Measurements from ENCODE around the gene VANGL2.

Gene VANGL2

GRCh38 chr1:160429125-160429561 lies 28.8 kb downstream of the VANGL2 start:
- DNase-seq, result no peak

- no peak for DNase-seq
Measured at GRCh38 chr1:160429702-160430535, 29.6 kb downstream of the VANGL2 start.

- DNase-seq, result no peak
Measured at GRCh38 chr1:160431006-160431405, 30.6 kb downstream of the VANGL2 start.

- DNase-seq, result no peak
Measured at GRCh38 chr1:160431571-160431970, 31.2 kb downstream of the VANGL2 start.

- DNase-seq, result no peak
Measured at GRCh38 chr1:160432371-160432786, 32.0 kb downstream of the VANGL2 start.

GRCh38 chr1:160436966-160437365 lies 36.6 kb downstream of the VANGL2 start:
- no peak for DNase-seq

GRCh38 chr1:160437432-160438316 lies 37.3 kb downstream of the VANGL2 start:
- no peak for DNase-seq

- DNase-seq, result no peak
Measured at GRCh38 chr1:160438317-160438918, 38.1 kb downstream of the VANGL2 start.

- no peak for DNase-seq
Measured at GRCh38 chr1:160438935-160439334, 38.6 kb downstream of the VANGL2 start.

- no peak for DNase-seq
Measured at GRCh38 chr1:160439718-160440117, 39.4 kb downstream of the VANGL2 start.

- no peak for DNase-seq
Measured at GRCh38 chr1:160446945-160447600, 46.7 kb downstream of the VANGL2 start.

- DNase-seq, result no peak
Measured at GRCh38 chr1:160449494-160449893, 49.1 kb downstream of the VANGL2 start.

- DNase-seq, result no peak
Measured at GRCh38 chr1:160451119-160451858, 50.9 kb downstream of the VANGL2 start.

GRCh38 chr1:160451859-160452232 lies 51.5 kb downstream of the VANGL2 start:
- DNase-seq, result no peak

GRCh38 chr1:160453443-160453842 lies 53.1 kb downstream of the VANGL2 start:
- no peak for DNase-seq

GRCh38 chr1:160454371-160455152 lies 54.2 kb downstream of the VANGL2 start:
- no peak for DNase-seq

GRCh38 chr1:160455153-160455517 lies 54.8 kb downstream of the VANGL2 start:
- DNase-seq, result no peak

GRCh38 chr1:160459056-160459455 lies 58.7 kb downstream of the VANGL2 start:
- no peak for DNase-seq

GRCh38 chr1:160459687-160460086 lies 59.3 kb downstream of the VANGL2 start:
- DNase-seq, result no peak

GRCh38 chr1:160460214-160460642 lies 59.9 kb downstream of the VANGL2 start:
- DNase-seq, result no peak

GRCh38 chr1:160460683-160461287 lies 60.4 kb downstream of the VANGL2 start:
- no peak for DNase-seq

All from NCI-H2029 (cell line).